ENCODE results near the gene PHLDA1. TPM values are rescaled to one million over a fixed set of nuclear protein-coding genes. Genes with fewer than 3 reads are reported as not detected.

The PHLDA1 gene
- total RNA-seq, 1 experiment from 2014 or later, result 181 TPM

DNA sequence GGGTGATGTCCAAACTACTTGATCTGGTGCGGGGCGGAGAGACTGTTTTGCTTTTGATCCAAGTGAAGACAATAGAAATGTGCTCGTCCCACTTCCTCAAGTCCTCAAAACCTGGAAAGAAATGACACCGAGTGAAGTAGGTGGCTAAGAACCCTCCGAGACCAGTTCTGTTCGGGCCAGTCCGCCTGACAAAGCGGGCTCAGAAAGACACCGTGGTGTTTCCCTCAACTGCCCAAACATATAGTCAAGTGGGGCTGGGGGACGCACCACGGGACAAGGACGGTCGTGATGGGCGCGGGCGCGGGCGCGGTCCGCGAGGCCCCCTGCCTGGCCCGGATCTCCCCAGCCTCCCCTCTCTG is 1.6 kb downstream of the PHLDA1 start:
- ChIA-PET CTCF (interaction anchor here (0.6 kb wide), 1 partner anchor 18 kb away, joined by 4 read pairs; no protein-coding TSS in a partner anchor), POLR2A (ENCODE audit: unreplicated experiment) (no interaction called here)
- peak; percentile 45 for DNase-seq
- intact Hi-C loops (cut with micrococcal nuclease), result loop anchor here (5.0 to 10.0 kb wide), 2 partner anchors 263 to 555 kb away; no protein-coding TSS in a partner anchor
- peak overlapping the region; percentile 97 for H3K4me3 ChIP-seq (ENCODE audit: low read length)
- H2AFZ ChIP-seq (ENCODE audit: low read length), result no peak overlapping the region
- H3K9ac ChIP-seq (ENCODE audit: low read length), result peak overlapping the region; percentile 98
- H3F3A ChIP-seq (ENCODE audit: low read length, unreplicated experiment), result peaks cover 47% of the 10 kb centered on the region
- no peaks in the 10 kb centered on the region for H3K9me3 ChIP-seq (ENCODE audit: low read length)
- ATAC-seq, result no peak
- H3K4me2 ChIP-seq (ENCODE audit: low read length), result peak overlapping the region; percentile 93
- BruUV-seq (replicated peaks), result no TSS peak
- peaks cover 37% of the 10 kb centered on the region for H4K20me1 ChIP-seq (ENCODE audit: low read length)
- H3K79me2 ChIP-seq (ENCODE audit: low read length), result peaks cover 85% of the 10 kb centered on the region
- H3K4me1 ChIP-seq (ENCODE audit: insufficient read depth, low read length), result peaks cover 50% of the 10 kb centered on the region
- H3K27ac ChIP-seq (ENCODE audit: low read length), result peak overlapping the region; percentile 94
- TF ChIP-seq EZH2 (IDR thresholded peaks at IDR 0.05; ENCODE audit: low read length, unreplicated experiment), result no peak
- TF ChIP-seq EZH2phosphoT487 (IDR thresholded peaks at IDR 0.05; ENCODE audit: borderline replicate concordance, low read length), result no peak
- TF ChIP-seq, protein P1, sequence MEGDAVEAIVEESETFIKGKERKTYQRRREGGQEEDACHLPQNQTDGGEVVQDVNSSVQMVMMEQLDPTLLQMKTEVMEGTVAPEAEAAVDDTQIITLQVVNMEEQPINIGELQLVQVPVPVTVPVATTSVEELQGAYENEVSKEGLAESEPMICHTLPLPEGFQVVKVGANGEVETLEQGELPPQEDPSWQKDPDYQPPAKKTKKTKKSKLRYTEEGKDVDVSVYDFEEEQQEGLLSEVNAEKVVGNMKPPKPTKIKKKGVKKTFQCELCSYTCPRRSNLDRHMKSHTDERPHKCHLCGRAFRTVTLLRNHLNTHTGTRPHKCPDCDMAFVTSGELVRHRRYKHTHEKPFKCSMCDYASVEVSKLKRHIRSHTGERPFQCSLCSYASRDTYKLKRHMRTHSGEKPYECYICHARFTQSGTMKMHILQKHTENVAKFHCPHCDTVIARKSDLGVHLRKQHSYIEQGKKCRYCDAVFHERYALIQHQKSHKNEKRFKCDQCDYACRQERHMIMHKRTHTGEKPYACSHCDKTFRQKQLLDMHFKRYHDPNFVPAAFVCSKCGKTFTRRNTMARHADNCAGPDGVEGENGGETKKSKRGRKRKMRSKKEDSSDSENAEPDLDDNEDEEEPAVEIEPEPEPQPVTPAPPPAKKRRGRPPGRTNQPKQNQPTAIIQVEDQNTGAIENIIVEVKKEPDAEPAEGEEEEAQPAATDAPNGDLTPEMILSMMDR (conservative IDR thresholded peaks at IDR 0.05; ENCODE audit: low read depth, low read length), result no peak
- H3K9me2 ChIP-seq (replicated peaks; ENCODE audit: low read length), result no peaks in the 10 kb centered on the region
- H3K27me3 ChIP-seq (ENCODE audit: low read length), result no peaks in the 10 kb centered on the region
- H3K36me3 ChIP-seq (ENCODE audit: low read depth, low read length), result peaks cover 36% of the 10 kb centered on the region

DNA sequence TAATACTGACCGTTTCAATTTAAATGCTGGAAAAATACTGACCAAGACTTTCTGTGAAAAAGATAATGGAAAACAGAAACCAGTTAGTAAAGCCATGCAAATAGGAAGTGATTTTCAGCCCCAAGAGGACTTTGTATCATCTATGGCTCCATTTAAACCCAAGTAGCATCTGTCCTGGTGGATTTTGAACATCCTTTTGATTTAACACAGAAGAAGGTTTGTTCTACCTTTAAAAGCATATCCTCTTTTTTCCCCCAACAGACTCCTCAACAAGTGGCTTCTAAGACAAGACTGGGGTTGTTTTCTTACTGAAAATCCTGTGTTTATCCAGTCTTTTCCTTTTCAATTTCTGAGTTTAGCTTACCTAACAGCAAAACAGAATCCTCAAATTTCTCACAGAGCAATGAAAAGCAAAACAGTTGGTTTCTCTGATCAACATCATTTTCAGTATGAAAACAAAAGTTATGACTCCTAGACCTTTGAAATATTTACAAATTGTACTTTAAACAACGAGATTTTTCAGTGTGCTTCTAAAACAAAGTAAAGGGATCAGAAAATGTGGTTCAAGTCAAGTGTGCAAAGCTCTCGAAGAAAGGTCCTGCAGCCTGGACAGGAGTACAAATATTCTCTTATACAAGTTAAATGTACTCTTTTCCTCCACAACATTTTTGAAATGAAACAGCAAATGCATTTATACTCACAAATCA is 2.9 kb downstream of the PHLDA1 start:
- Histone ChIP-seq H3K4me2 (ENCODE audit: low read length) (peak overlapping the region; percentile 93), H4K20me1 (ENCODE audit: low read length) (peaks cover 37% of the 10 kb centered on the region), H3F3A (ENCODE audit: low read length, unreplicated experiment) (peaks cover 50% of the 10 kb centered on the region), H3K79me2 (ENCODE audit: low read length) (peaks cover 72% of the 10 kb centered on the region), H3K27ac (ENCODE audit: low read length) (peak overlapping the region; percentile 94), H2AFZ (ENCODE audit: low read length) (no peak overlapping the region), H3K9me2 (replicated peaks; ENCODE audit: low read length) (no peaks in the 10 kb centered on the region), H3K27me3 (ENCODE audit: low read length) (no peaks in the 10 kb centered on the region), H3K9ac (ENCODE audit: low read length) (peak overlapping the region; percentile 98), H3K9me3 (ENCODE audit: low read length) (no peaks in the 10 kb centered on the region), H3K36me3 (ENCODE audit: low read depth, low read length) (peaks cover 36% of the 10 kb centered on the region), H3K4me3 (ENCODE audit: low read length) (peak overlapping the region; percentile 97), H3K4me1 (ENCODE audit: insufficient read depth, low read length) (peaks cover 41% of the 10 kb centered on the region)
- BruUV-seq (replicated peaks), result no TSS peak
- POLR2A ChIA-PET (ENCODE audit: unreplicated experiment), result no interaction called here
- no peak for ATAC-seq
- intact Hi-C loops (cut with micrococcal nuclease), result loop anchor here (5.0 kb wide), 1 partner anchor 261 kb away; no protein-coding TSS in a partner anchor
- TF ChIP-seq EZH2 (IDR thresholded peaks at IDR 0.05; ENCODE audit: low read length, unreplicated experiment) (no peak), EZH2phosphoT487 (IDR thresholded peaks at IDR 0.05; ENCODE audit: borderline replicate concordance, low read length) (no peak)
- TF ChIP-seq, protein P1 (conservative IDR thresholded peaks at IDR 0.05; ENCODE audit: low read depth, low read length), result no peak
- CTCF ChIA-PET, result no interaction called here
- DNase-seq, result no peak

DNA sequence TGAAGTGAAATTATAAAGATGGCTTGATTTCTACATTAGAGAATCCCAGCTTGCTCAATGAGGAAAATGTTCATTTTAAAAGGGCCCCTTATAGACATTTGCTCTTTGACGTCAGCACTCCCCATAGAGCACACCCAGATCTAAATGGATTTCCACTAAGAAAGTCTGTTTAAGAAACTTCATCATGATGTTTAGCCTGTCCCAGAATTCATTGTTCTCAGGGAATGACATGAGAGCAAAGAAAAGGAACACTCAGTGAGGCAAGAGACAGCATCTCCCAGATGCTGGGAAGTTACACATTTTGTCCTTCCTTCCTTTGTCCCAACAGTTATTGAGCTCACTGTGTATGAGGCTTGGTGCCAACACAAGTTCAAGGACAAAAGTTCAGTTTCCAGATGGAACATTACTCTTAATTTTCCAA is 4.9 kb downstream of the PHLDA1 start:
- no TSS peak for BruUV-seq (replicated peaks)
- ATAC-seq (no peak), DNase-seq (peak; percentile 50)
- Histone ChIP-seq H3K79me2 (ENCODE audit: low read length) (peaks cover 52% of the 10 kb centered on the region), H3K9me2 (replicated peaks; ENCODE audit: low read length) (no peaks in the 10 kb centered on the region), H3K4me1 (ENCODE audit: insufficient read depth, low read length) (peaks cover 47% of the 10 kb centered on the region), H4K20me1 (ENCODE audit: low read length) (peaks cover 37% of the 10 kb centered on the region), H3K9me3 (ENCODE audit: low read length) (no peaks in the 10 kb centered on the region), H3K27me3 (ENCODE audit: low read length) (no peaks in the 10 kb centered on the region), H3K4me3 (ENCODE audit: low read length) (peak overlapping the region; percentile 97), H3K27ac (ENCODE audit: low read length) (peak overlapping the region; percentile 94), H3K9ac (ENCODE audit: low read length) (0 out of 2 replicates have a peak overlapping the region, but pooled peaks have one; percentile 6), H3K4me2 (ENCODE audit: low read length) (peak overlapping the region; percentile 93), H3F3A (ENCODE audit: low read length, unreplicated experiment) (peaks cover 61% of the 10 kb centered on the region), H3K36me3 (ENCODE audit: low read depth, low read length) (peaks cover 36% of the 10 kb centered on the region), H2AFZ (ENCODE audit: low read length) (no peak overlapping the region)
- ChIA-PET POLR2A (ENCODE audit: unreplicated experiment) (interaction anchor here (0.6 kb wide), 2 partner anchors 202 to 264 kb away, joined by 3 to 4 read pairs; no protein-coding TSS in a partner anchor), CTCF (interaction anchor here (0.5 to 0.7 kb wide), 3 partner anchors 23 to 127 kb away, joined by 3 to 4 read pairs (median 3); no protein-coding TSS in a partner anchor)
- TF ChIP-seq, protein P1 (conservative IDR thresholded peaks at IDR 0.05; ENCODE audit: low read depth, low read length), result no peak
- TF ChIP-seq EZH2 (IDR thresholded peaks at IDR 0.05; ENCODE audit: low read length, unreplicated experiment) (no peak), EZH2phosphoT487 (IDR thresholded peaks at IDR 0.05; ENCODE audit: borderline replicate concordance, low read length) (no peak)
- intact Hi-C loops (cut with micrococcal nuclease), result loop anchor here (5.0 kb wide), 1 partner anchor 259 kb away; no protein-coding TSS in a partner anchor

Measured in PC-3 (cell line).